MM.1S (cell line): ENCODE data around the gene AEBP1.

Source experiments
- CTCF ChIP-seq: fragments of 300-600 bp; sonication (generic); IDR thresholded peaks from 2 replicates; pipeline ENCODE4 v1.5.1; 2016; ENCODE audit warnings: antibody characterized with exemption, low read length, mixed read lengths
- EZH2 ChIP-seq: fragments of 300-600 bp; sonication (generic); optimal IDR thresholded peaks from 2 replicates; pipeline ENCODE3; 2017; ENCODE audit warnings: low read depth, mild to moderate bottlenecking, antibody characterized with exemption, low read length, mixed read lengths
- EZH2phosphoT487 ChIP-seq: fragments of 300-600 bp; sonication (generic); IDR thresholded peaks from 2 replicates; pipeline ENCODE4 v1.6.1; 2018; ENCODE audit warnings: antibody characterized with exemption, low read length

- TF ChIP-seq CTCF: no peak
- no peak for TF ChIP-seq EZH2phosphoT487
- no peak for TF ChIP-seq EZH2
These were observed 24.0 kb upstream of the AEBP1 start for GRCh38 chr7:44080118-44080517.
